ENCODE data around the gene CCL23.

GRCh38 chr17:36024106-36024869 is 6.5 kb upstream of the CCL23 start:
- TF ChIP-seq POLR2A (IDR thresholded peaks at IDR 0.05): no peak
- TF ChIP-seq, protein P1, sequence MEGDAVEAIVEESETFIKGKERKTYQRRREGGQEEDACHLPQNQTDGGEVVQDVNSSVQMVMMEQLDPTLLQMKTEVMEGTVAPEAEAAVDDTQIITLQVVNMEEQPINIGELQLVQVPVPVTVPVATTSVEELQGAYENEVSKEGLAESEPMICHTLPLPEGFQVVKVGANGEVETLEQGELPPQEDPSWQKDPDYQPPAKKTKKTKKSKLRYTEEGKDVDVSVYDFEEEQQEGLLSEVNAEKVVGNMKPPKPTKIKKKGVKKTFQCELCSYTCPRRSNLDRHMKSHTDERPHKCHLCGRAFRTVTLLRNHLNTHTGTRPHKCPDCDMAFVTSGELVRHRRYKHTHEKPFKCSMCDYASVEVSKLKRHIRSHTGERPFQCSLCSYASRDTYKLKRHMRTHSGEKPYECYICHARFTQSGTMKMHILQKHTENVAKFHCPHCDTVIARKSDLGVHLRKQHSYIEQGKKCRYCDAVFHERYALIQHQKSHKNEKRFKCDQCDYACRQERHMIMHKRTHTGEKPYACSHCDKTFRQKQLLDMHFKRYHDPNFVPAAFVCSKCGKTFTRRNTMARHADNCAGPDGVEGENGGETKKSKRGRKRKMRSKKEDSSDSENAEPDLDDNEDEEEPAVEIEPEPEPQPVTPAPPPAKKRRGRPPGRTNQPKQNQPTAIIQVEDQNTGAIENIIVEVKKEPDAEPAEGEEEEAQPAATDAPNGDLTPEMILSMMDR (IDR thresholded peaks at IDR 0.05): no peak

All from adrenal gland (tissue), 5 donors.